ENCODE results near the gene TTN. TPM values are rescaled to one million over a fixed set of nuclear protein-coding genes. Genes with fewer than 3 reads are reported as not detected.

TTN gene
- total RNA-seq, 2 donors from 2014 or later: 26.5 to 94.6 TPM

DNA sequence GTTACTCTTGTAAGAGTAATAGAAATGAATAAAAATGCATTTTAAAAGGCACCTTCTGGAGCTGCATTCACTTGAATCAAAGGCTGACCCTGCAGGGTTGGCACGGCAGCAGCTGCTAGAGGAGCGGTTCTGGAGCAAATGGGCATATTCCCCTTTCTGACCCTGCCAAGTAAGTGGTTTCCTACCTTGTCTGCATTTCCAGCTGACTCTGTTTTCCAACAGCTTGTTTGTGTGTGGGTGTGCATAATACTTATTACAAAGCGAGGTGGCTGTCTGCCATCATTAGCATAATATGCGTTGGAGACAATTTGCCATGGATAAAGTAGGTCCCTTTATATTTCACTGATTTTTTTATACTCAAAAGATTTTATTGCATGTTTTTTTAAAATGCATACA is 21.3 kb upstream of the TTN start:
- intact Hi-C loops (cut with DNase I): no loop called here
- WGBS, 2 donors: 89% methylated on average over 4 of the region's 4 CpGs

DNA sequence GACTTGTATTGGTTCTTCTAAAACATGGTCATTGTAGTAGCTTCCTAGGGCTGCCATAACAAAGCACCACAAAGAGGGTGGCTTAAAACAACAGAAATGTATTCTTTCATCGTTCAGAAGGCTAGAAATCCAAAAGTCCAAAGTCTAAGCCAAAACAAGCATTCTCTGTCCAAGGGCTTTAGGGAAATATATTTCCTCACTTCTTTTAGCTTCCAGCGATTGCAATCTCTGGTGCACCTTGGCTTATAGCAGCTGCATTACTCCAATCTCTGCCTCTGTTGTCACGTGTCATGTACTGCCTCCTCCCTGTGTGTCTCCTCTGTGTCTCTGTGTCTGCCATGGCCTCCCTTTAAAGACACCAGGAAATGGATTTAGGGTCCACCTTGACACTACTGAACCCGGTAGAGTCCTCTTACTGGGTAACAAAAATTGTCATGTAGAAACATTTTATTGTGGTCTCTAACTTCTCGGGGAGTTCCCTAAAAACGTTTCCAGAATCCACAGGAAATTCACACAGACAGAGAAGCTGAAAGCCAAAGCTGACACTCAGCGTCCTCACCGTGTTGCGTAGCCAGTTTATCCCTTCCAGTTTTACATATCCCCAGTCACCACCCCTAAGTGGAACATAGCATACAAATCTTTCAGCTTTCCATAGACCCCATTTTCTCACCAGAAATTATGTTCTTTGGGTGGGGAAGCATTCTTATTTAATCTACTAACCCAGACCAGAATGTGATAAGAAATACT is 20.7 kb upstream of the TTN start:
- ATAC-seq: no peak
- 49 to 62% methylated on average over 9 of the region's 9 CpGs for WGBS, 2 donors

More for the DNA sequence above, 21.3 kb upstream of the TTN start:
- Histone ChIP-seq H3K4me3 (no peak overlapping the region), H3K9me3 (no peaks in the 10 kb centered on the region), H3K36me3 (replicated peaks in 1 of 2; ENCODE audit: insufficient read depth in 1 of 2, low read depth in 2 of 2) (no peaks in the 10 kb centered on the region), H3K27me3 (no peaks in the 10 kb centered on the region), H3K27ac (no peak overlapping the region), H3K4me1 (no peaks in the 10 kb centered on the region)
- ATAC-seq (no peak), DNase-seq (no peak)
- no peak for TF ChIP-seq POLR2A (IDR thresholded peaks at IDR 0.05)
- TF ChIP-seq, protein P1, sequence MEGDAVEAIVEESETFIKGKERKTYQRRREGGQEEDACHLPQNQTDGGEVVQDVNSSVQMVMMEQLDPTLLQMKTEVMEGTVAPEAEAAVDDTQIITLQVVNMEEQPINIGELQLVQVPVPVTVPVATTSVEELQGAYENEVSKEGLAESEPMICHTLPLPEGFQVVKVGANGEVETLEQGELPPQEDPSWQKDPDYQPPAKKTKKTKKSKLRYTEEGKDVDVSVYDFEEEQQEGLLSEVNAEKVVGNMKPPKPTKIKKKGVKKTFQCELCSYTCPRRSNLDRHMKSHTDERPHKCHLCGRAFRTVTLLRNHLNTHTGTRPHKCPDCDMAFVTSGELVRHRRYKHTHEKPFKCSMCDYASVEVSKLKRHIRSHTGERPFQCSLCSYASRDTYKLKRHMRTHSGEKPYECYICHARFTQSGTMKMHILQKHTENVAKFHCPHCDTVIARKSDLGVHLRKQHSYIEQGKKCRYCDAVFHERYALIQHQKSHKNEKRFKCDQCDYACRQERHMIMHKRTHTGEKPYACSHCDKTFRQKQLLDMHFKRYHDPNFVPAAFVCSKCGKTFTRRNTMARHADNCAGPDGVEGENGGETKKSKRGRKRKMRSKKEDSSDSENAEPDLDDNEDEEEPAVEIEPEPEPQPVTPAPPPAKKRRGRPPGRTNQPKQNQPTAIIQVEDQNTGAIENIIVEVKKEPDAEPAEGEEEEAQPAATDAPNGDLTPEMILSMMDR (IDR thresholded peaks at IDR 0.05): no peak

DNA sequence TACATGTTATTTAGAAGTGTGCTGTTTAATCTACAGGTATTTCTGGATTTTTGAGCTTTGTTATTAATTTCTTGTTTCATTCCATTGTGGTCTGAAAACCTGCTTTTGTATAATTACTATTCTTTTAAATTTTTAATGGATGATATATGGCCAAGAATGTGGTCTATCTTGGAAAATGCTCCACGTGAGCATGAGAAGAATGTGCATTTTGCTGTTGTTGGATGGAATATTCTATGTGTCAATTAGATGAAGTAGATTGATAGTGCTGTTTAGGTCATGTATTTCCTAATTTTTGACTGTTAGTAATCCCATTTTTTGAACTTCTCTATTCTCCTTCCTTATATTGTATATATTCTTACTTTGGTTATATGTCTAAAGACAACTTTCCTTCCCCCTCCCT is 19.9 kb upstream of the TTN start:
- ATAC-seq (no peak), DNase-seq (no peak)
- 65 to 71% methylated on average over 1 of the region's 1 CpG for WGBS, 2 donors
- TF ChIP-seq, protein P1 (IDR thresholded peaks at IDR 0.05): no peak
- no peak overlapping the region for H3K27ac ChIP-seq
- H3K4me1 ChIP-seq: no peaks in the 10 kb centered on the region
- intact Hi-C loops (cut with DNase I): no loop called here
- no peak overlapping the region for H3K4me3 ChIP-seq
- no peaks in the 10 kb centered on the region for H3K9me3 ChIP-seq
- H3K27me3 ChIP-seq: no peaks in the 10 kb centered on the region
- no peaks in the 10 kb centered on the region for H3K36me3 ChIP-seq (replicated peaks in 1 of 2; ENCODE audit: insufficient read depth in 1 of 2, low read depth in 2 of 2)

More for the DNA sequence above, 20.7 kb upstream of the TTN start:
- H3K27ac ChIP-seq: no peak overlapping the region
- no peak for DNase-seq
- intact Hi-C loops (cut with DNase I): no loop called here
- H3K36me3 ChIP-seq (replicated peaks in 1 of 2; ENCODE audit: insufficient read depth in 1 of 2, low read depth in 2 of 2): no peaks in the 10 kb centered on the region
- no peaks in the 10 kb centered on the region for H3K4me1 ChIP-seq
- no peak overlapping the region for H3K4me3 ChIP-seq
- H3K9me3 ChIP-seq: no peaks in the 10 kb centered on the region
- no peaks in the 10 kb centered on the region for H3K27me3 ChIP-seq
- no peak for TF ChIP-seq POLR2A (IDR thresholded peaks at IDR 0.05)
- TF ChIP-seq, protein P1 (IDR thresholded peaks at IDR 0.05): no peak

DNA sequence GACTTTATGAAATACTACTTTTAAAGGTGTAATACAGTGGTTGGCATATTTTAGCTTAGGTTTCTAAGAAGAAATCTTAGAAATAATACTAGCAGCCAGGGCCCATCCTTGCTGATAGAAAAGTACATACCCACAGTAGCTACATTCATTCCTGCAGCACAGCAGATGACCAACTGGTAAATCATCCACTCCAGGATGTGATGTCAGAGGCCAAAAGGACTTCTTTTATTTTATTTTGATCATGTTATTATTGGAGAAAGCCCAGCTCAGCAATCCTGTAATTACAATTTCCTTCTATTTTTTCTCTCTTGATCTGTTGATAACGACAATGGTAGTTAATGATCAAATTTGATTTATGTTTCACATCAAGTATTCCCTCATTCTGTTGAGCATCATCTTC is 18.0 kb upstream of the TTN start:
- 90 to 91% methylated on average over 1 of the region's 1 CpG for WGBS, 2 donors
- no peaks in the 10 kb centered on the region for H3K27me3 ChIP-seq
- H3K9me3 ChIP-seq: no peaks in the 10 kb centered on the region
- no peaks in the 10 kb centered on the region for H3K36me3 ChIP-seq (replicated peaks in 1 of 2; ENCODE audit: insufficient read depth in 1 of 2, low read depth in 2 of 2)
- ATAC-seq: no peak
- TF ChIP-seq, protein P1 (IDR thresholded peaks at IDR 0.05): no peak
- TF ChIP-seq POLR2A (IDR thresholded peaks at IDR 0.05): no peak
- DNase-seq: no peak
- intact Hi-C loops (cut with DNase I): no loop called here
- H3K4me3 ChIP-seq: no peak overlapping the region
- no peaks in the 10 kb centered on the region for H3K4me1 ChIP-seq
- no peak overlapping the region for H3K27ac ChIP-seq

- TF ChIP-seq, protein P1 (IDR thresholded peaks at IDR 0.05): no peak
- no peak for TF ChIP-seq POLR2A (IDR thresholded peaks at IDR 0.05)
- Histone ChIP-seq H3K4me1 (no peaks in the 10 kb centered on the region), H3K9me3 (no peaks in the 10 kb centered on the region), H3K27me3 (no peaks in the 10 kb centered on the region), H3K4me3 (no peak overlapping the region), H3K36me3 (replicated peaks in 1 of 2; ENCODE audit: insufficient read depth in 1 of 2, low read depth in 2 of 2) (no peaks in the 10 kb centered on the region), H3K27ac (no peak overlapping the region)
- intact Hi-C loops (cut with DNase I): no loop called here
- WGBS, 2 donors: 94 to 95% methylated on average over 7 of the region's 7 CpGs
- DNase-seq: no peak
- ATAC-seq: no peak
Observed at GRCh38 chr2:178824181-178824580, 17.0 kb upstream of the TTN start.
